ENCODE results near the gene FAM199X.
A peak's percentile ranks its signal among the peaks of the same experiment; 100 is the strongest.

FAM199X gene

GRCh38 chrX:104193485-104193884, 27.2 kb downstream of the FAM199X start:
- Histone ChIP-seq H3K27me3 (ENCODE audit: insufficient read depth, poor library complexity, severe bottlenecking) (no peaks in the 10 kb centered on the region), H3K4me3 (replicated peaks; ENCODE audit: insufficient read depth, low read length) (no peak overlapping the region), H3K27ac (replicated peaks) (no peak overlapping the region)
- no peak for DNase-seq (ENCODE audit: low read depth in 1 of 2, low spot score in 1 of 2)
- TF ChIP-seq SPI1 (IDR thresholded peaks at IDR 0.05; ENCODE audit: borderline replicate concordance, low read depth) (no peak), GABPA (IDR thresholded peaks at IDR 0.05; ENCODE audit: low read depth) (no peak)

GRCh38 chrX:104195013-104195412, 28.8 kb downstream of the FAM199X start:
- DNase-seq (ENCODE audit: low read depth in 1 of 2, low spot score in 1 of 2), result no peak
- TF ChIP-seq CTCF (IDR thresholded peaks at IDR 0.05; ENCODE audit: insufficient read depth, low read length) (no peak), GABPA (IDR thresholded peaks at IDR 0.05; ENCODE audit: low read depth) (no peak), SPI1 (IDR thresholded peaks at IDR 0.05; ENCODE audit: borderline replicate concordance, low read depth) (no peak), POLR2AphosphoS5 (IDR thresholded peaks at IDR 0.05; ENCODE audit: low read depth) (no peak), REST (IDR thresholded peaks at IDR 0.05; ENCODE audit: insufficient replicate concordance, low read depth) (no peak)

GRCh38 chrX:104195489-104196084, 29.3 kb downstream of the FAM199X start:
- Histone ChIP-seq H3K27me3 (ENCODE audit: insufficient read depth, poor library complexity, severe bottlenecking) (no peaks in the 10 kb centered on the region), H3K27ac (replicated peaks) (no peak overlapping the region), H3K4me3 (replicated peaks; ENCODE audit: insufficient read depth, low read length) (no peak overlapping the region)
- TF ChIP-seq CTCF (IDR thresholded peaks at IDR 0.05; ENCODE audit: insufficient read depth, low read length) (peak; percentile 7), SPI1 (IDR thresholded peaks at IDR 0.05; ENCODE audit: borderline replicate concordance, low read depth) (no peak), GABPA (IDR thresholded peaks at IDR 0.05; ENCODE audit: low read depth) (no peak)
- DNase-seq (ENCODE audit: low read depth in 1 of 2, low spot score in 1 of 2), result no peak

More at GRCh38 chrX:104195013-104195412, 28.8 kb downstream of the FAM199X start:
- Histone ChIP-seq H3K27ac (replicated peaks) (no peak overlapping the region), H3K27me3 (ENCODE audit: insufficient read depth, poor library complexity, severe bottlenecking) (no peaks in the 10 kb centered on the region), H3K4me3 (replicated peaks; ENCODE audit: insufficient read depth, low read length) (no peak overlapping the region)

GRCh38 chrX:104205548-104205947, 39.3 kb downstream of the FAM199X start:
- H3K27me3 ChIP-seq (ENCODE audit: insufficient read depth, poor library complexity, severe bottlenecking), result no peaks in the 10 kb centered on the region
- TF ChIP-seq GABPA (IDR thresholded peaks at IDR 0.05; ENCODE audit: low read depth) (no peak), CTCF (IDR thresholded peaks at IDR 0.05; ENCODE audit: insufficient read depth, low read length) (no peak), POLR2AphosphoS5 (IDR thresholded peaks at IDR 0.05; ENCODE audit: low read depth) (no peak), SPI1 (IDR thresholded peaks at IDR 0.05; ENCODE audit: borderline replicate concordance, low read depth) (no peak), REST (IDR thresholded peaks at IDR 0.05; ENCODE audit: insufficient replicate concordance, low read depth) (no peak)
- H3K27ac ChIP-seq (replicated peaks), result no peak overlapping the region
- no peak overlapping the region for H3K4me3 ChIP-seq (replicated peaks; ENCODE audit: insufficient read depth, low read length)
- DNase-seq (ENCODE audit: low read depth in 1 of 2, low spot score in 1 of 2), result no peak
